ENCODE results near the gene ORC5.

DNA sequence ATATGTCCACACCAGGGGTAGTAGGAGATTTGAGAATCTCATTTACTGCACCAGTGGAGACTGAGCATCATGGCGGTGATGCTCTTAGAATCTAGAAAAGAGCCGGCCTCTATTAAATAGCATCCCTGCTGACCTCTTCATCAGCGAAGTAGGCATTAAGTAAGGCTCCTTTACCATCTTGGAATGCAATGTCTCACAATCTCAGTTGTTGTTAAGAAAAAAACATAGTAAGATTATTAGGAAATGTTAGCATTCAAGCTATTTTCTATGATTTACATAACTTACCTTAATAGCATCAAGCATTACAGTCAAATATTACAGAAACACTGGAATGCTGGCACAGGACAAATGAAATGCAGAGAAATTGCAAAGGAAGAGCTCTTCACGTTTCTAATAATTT is 54.5 kb downstream of the ORC5 start:
- TF ChIP-seq, protein P1, sequence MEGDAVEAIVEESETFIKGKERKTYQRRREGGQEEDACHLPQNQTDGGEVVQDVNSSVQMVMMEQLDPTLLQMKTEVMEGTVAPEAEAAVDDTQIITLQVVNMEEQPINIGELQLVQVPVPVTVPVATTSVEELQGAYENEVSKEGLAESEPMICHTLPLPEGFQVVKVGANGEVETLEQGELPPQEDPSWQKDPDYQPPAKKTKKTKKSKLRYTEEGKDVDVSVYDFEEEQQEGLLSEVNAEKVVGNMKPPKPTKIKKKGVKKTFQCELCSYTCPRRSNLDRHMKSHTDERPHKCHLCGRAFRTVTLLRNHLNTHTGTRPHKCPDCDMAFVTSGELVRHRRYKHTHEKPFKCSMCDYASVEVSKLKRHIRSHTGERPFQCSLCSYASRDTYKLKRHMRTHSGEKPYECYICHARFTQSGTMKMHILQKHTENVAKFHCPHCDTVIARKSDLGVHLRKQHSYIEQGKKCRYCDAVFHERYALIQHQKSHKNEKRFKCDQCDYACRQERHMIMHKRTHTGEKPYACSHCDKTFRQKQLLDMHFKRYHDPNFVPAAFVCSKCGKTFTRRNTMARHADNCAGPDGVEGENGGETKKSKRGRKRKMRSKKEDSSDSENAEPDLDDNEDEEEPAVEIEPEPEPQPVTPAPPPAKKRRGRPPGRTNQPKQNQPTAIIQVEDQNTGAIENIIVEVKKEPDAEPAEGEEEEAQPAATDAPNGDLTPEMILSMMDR (IDR thresholded peaks at IDR 0.05; ENCODE audit: insufficient read depth, low read depth, low read length), result no peak
- no peak for TF ChIP-seq EZH2 (IDR thresholded peaks at IDR 0.05; ENCODE audit: insufficient read depth, low read length)
